ENCODE data around the gene MAGEC3. TPM values are rescaled to one million over a fixed set of nuclear protein-coding genes. Genes with fewer than 3 reads are reported as not detected.

MAGEC3 gene
- total RNA-seq, 1 experiment from 2014 or later = not detected

DNA sequence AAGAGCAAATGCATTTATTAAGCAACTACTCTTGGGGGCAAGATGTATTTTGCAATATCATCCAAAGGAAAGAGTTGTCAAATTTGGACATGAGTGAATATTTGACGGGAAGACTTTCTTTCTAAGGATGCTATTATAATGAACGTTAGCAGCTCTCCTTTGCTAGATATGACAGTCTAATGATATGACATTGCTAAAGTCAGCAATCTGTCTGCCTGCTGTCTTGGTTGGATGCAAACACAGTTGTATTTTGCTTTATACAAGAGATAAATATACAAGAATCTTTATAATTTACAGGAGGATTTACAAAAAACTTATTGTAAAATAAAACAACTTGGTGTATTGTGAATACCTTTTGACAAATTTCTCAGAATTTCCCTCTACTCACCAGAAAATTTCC is 103.1 kb downstream of the MAGEC3 start:
- no peak for DNase-seq (ENCODE audit: unreplicated experiment)
- H3K27ac Mint-ChIP-seq (ENCODE audit: low read depth, unreplicated experiment) = no peak overlapping the region
- no peaks in the 10 kb centered on the region for H3K4me1 Mint-ChIP-seq (ENCODE audit: insufficient read depth, unreplicated experiment)
- no peaks in the 10 kb centered on the region for H3K9me3 Mint-ChIP-seq (ENCODE audit: unreplicated experiment)
- no peak overlapping the region for H3K4me3 Mint-ChIP-seq (ENCODE audit: unreplicated experiment)
- TF ChIP-seq CTCF (IDR thresholded peaks at IDR 0.05; ENCODE audit: unreplicated experiment) = no peak
- ChIA-PET CTCF (no interaction called here), POLR2A (no interaction called here)
- H3K27me3 Mint-ChIP-seq (ENCODE audit: insufficient read depth, unreplicated experiment) = no peaks in the 10 kb centered on the region
- H3K36me3 Mint-ChIP-seq (ENCODE audit: insufficient read depth, unreplicated experiment) = no peaks in the 10 kb centered on the region
- intact Hi-C loops (cut with micrococcal nuclease) = no loop called here
- BruUV-seq (replicated peaks) = no TSS peak

DNA sequence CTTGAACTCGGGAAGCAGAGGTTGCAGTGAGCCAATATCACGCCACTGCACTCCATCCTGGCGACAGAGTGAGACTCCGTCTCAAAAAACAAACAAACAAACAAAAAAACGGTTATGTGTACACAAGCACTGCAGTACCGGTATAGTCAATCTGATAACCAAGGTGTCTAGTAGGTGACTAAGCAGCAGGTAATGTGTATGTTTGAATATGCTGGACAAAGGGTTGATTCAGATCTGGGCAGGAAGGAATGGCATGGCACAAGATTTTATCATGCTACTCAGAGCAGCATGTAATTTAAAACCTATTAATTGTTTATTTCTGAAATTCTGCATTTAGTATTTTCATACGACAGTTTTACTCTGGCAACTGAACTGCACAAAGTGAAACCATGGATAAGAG is 107.3 kb downstream of the MAGEC3 start:
- CTCF ChIA-PET = no interaction called here
- no peak overlapping the region for H3K27ac Mint-ChIP-seq (ENCODE audit: low read depth, unreplicated experiment)
- intact Hi-C loops (cut with micrococcal nuclease) = no loop called here
- no peak overlapping the region for H3K4me3 Mint-ChIP-seq (ENCODE audit: unreplicated experiment)
- no peak for TF ChIP-seq CTCF (IDR thresholded peaks at IDR 0.05; ENCODE audit: unreplicated experiment)
- no peaks in the 10 kb centered on the region for H3K27me3 Mint-ChIP-seq (ENCODE audit: insufficient read depth, unreplicated experiment)
- no TSS peak for BruUV-seq (replicated peaks)
- no peak for DNase-seq (ENCODE audit: unreplicated experiment)
- POLR2A ChIA-PET = no interaction called here
- no peaks in the 10 kb centered on the region for H3K4me1 Mint-ChIP-seq (ENCODE audit: insufficient read depth, unreplicated experiment)
- no peaks in the 10 kb centered on the region for H3K9me3 Mint-ChIP-seq (ENCODE audit: unreplicated experiment)
- no peaks in the 10 kb centered on the region for H3K36me3 Mint-ChIP-seq (ENCODE audit: insufficient read depth, unreplicated experiment)

DNA sequence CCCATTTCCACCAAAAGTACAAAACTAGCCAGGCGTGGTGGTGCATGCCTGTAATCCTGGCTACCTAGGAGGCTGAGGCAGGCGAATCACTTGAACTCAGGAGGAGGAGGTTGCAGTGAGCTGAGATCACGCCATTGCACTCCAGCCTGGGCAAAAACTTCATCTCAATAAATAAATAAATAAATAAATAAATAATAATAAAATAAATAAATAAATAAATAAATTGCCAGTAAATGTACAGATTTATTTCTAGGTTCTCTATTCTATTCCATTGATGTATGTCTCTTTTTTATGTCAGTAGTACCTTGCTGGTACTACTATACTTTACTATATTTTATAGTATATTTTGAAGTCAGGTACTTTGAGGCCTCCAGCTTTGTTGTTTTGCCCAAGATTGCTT is 109.2 kb downstream of the MAGEC3 start:
- intact Hi-C loops (cut with micrococcal nuclease) = no loop called here
- Mint-ChIP-seq H3K36me3 (ENCODE audit: insufficient read depth, unreplicated experiment) (no peaks in the 10 kb centered on the region), H3K9me3 (ENCODE audit: unreplicated experiment) (peaks cover 13% of the 10 kb centered on the region), H3K27me3 (ENCODE audit: insufficient read depth, unreplicated experiment) (no peaks in the 10 kb centered on the region), H3K27ac (ENCODE audit: low read depth, unreplicated experiment) (no peak overlapping the region), H3K4me3 (ENCODE audit: unreplicated experiment) (no peak overlapping the region), H3K4me1 (ENCODE audit: insufficient read depth, unreplicated experiment) (no peaks in the 10 kb centered on the region)
- CTCF ChIA-PET = no interaction called here
- TF ChIP-seq CTCF (IDR thresholded peaks at IDR 0.05; ENCODE audit: unreplicated experiment) = no peak
- POLR2A ChIA-PET = no interaction called here
- DNase-seq (ENCODE audit: unreplicated experiment) = no peak
- no TSS peak for BruUV-seq (replicated peaks)

Other genes with a start within 250 kb of the MAGEC3 start
- not detected in 2 replicates for gene SPANXA2, start 248.6 kb upstream of the MAGEC3 start, total RNA-seq (2022)
- not detected in 2 replicates for gene SPANXD, start 139.6 kb upstream of the MAGEC3 start, total RNA-seq (2022)
- not detected in 2 replicates for gene MAGEC1, start 65.6 kb downstream of the MAGEC3 start, total RNA-seq (2022)